IMR-90 (cell line): ENCODE measurements around the gene SLC22A15. TPM values are rescaled to one million over a fixed set of nuclear protein-coding genes. Genes with fewer than 3 reads are reported as not detected.

Source experiments
- ATAC-seq: fragments of 200-7000 bp; cut with Tn5 transposase; 2 replicates; pipeline ENCODE4 v1.9.1; 2020; ENCODE audit warnings: low read depth, mild to moderate bottlenecking, moderate library complexity
- BruUV-seq: library from RNA; stranded (reverse); fragments of 400-500 nt; replicated peaks from 2 replicates; lab custom pipeline; 2021; lab: Mats Ljungman, UMichigan
- CTCF ChIA-PET: fragments of 300-600 bp; formaldehyde crosslinking; extraction: SDS; loops from one replicate; lab custom pipeline; 2021; ENCODE audit warnings: antibody characterized with exemption; lab: Yijun Ruan, JAX
- POLR2A ChIA-PET: fragments of 300-600 bp; sonication (Branson Sonifier 250); formaldehyde crosslinking; loops from one replicate; lab custom pipeline; 2022; ENCODE audit warnings: antibody characterized with exemption; ENCODE audit not compliant: unreplicated experiment; lab: Charles Lee
- DNase-seq: peaks from one replicate; pipeline ENCODE4 v3.0.0; 2013
- H2AFZ ChIP-seq: replicated peaks from 2 replicates; pipeline ENCODE3; 2013; ENCODE audit warnings: low read length, mild to moderate bottlenecking; ENCODE audit not compliant: poor library complexity
- H2AK5ac ChIP-seq: 2 replicates; pipeline ENCODE4 v1.6.1; 2013; ENCODE audit warnings: low read depth, low read length, inconsistent platforms
- H2AK9ac ChIP-seq: replicated peaks from 2 replicates; pipeline ENCODE3; 2013; ENCODE audit warnings: mild to moderate bottlenecking, low read depth, low read length, moderate library complexity; ENCODE audit not compliant: poor library complexity
- H2BK120ac ChIP-seq: 2 replicates; pipeline ENCODE4 v1.6.1; 2013; ENCODE audit warnings: low read depth, low read length, inconsistent platforms
- H2BK15ac ChIP-seq: 3 replicates; pipeline ENCODE4 v1.6.1; 2013; ENCODE audit warnings: low read depth, low read length, inconsistent platforms
- H2BK20ac ChIP-seq: 2 replicates; pipeline ENCODE4 v1.6.1; 2013; ENCODE audit warnings: low read depth, mild to moderate bottlenecking, inconsistent platforms, low read length, moderate library complexity
- H2BK5ac ChIP-seq: 2 replicates; pipeline ENCODE4 v1.6.1; 2013; ENCODE audit warnings: mild to moderate bottlenecking, low read depth, low read length, inconsistent platforms; ENCODE audit not compliant: poor library complexity, severe bottlenecking
- H3K14ac ChIP-seq: replicated peaks from 2 replicates; pipeline ENCODE4 v1.6.1; 2013; ENCODE audit warnings: low read depth, low read length, inconsistent platforms
- H3K18ac ChIP-seq: 2 replicates; pipeline ENCODE4 v1.6.1; 2013; ENCODE audit warnings: low read depth, low read length, control low read depth
- H3K23ac ChIP-seq: 2 replicates; pipeline ENCODE4 v1.6.1; 2013; ENCODE audit warnings: low read depth, low read length, inconsistent platforms
- H3K27ac ChIP-seq: 2 replicates; pipeline ENCODE4 v1.5.1; 2013; ENCODE audit warnings: mild to moderate bottlenecking, control low read depth, low read length; ENCODE audit not compliant: insufficient read depth
- H3K27me3 ChIP-seq: 2 replicates; pipeline ENCODE4 v1.6.1; 2013; ENCODE audit warnings: low read length; ENCODE audit not compliant: control insufficient read depth, insufficient read depth
- H3K36me3 ChIP-seq: 2 replicates; pipeline ENCODE4 v1.6.1; 2013; ENCODE audit warnings: low read length, mixed read lengths; ENCODE audit not compliant: control insufficient read depth, insufficient read depth
- H3K4ac ChIP-seq: 2 replicates; pipeline ENCODE4 v1.6.1; 2013; ENCODE audit warnings: low read depth, low read length, inconsistent platforms
- H3K4me1 ChIP-seq: 2 replicates; pipeline ENCODE4 v1.6.1; 2013; ENCODE audit warnings: low read length, mixed read lengths; ENCODE audit not compliant: control insufficient read depth, insufficient read depth
- H3K4me2 ChIP-seq: 2 replicates; pipeline ENCODE4 v1.6.1; 2013; ENCODE audit warnings: low read depth, mild to moderate bottlenecking, control low read depth, low read length, moderate library complexity
- H3K4me3 ChIP-seq: 2 replicates; pipeline ENCODE4 v1.5.1; 2013; ENCODE audit warnings: low read depth, mild to moderate bottlenecking, control low read depth, low read length, moderate library complexity; ENCODE audit not compliant: insufficient read depth
- H3K56ac ChIP-seq: 2 replicates; pipeline ENCODE4 v1.6.1; 2013; ENCODE audit warnings: low read length, inconsistent platforms; ENCODE audit not compliant: insufficient read depth; ENCODE audit errors: extremely low read depth
- H3K79me1 ChIP-seq, 2 experiments: 2 replicates each; pipeline ENCODE4 v1.6.1; 2013; ENCODE audit warnings: low read length in 2 of 2, inconsistent platforms in 1 of 2, low read depth in 1 of 2
- H3K9ac ChIP-seq: 2 replicates; pipeline ENCODE4 v1.6.1; 2013; ENCODE audit warnings: low read depth, low read length, control low read depth
- H3K9me1 ChIP-seq: 2 replicates; pipeline ENCODE4 v1.6.1; 2013; ENCODE audit warnings: low read length, inconsistent platforms; ENCODE audit not compliant: insufficient read depth
- H3K9me3 ChIP-seq: 2 replicates; pipeline ENCODE4 v1.6.1; 2013; ENCODE audit warnings: low read length; ENCODE audit not compliant: control insufficient read depth, insufficient read depth
- H4K20me1 ChIP-seq: 2 replicates; pipeline ENCODE4 v1.6.1; 2013; ENCODE audit warnings: low read length, inconsistent platforms; ENCODE audit not compliant: insufficient read depth
- H4K5ac ChIP-seq: 2 replicates; pipeline ENCODE4 v1.6.1; 2013; ENCODE audit warnings: mild to moderate bottlenecking, low read depth, low read length, control low read depth
- H4K8ac ChIP-seq, 2 experiments: 2 replicates each; pipeline ENCODE4 v1.6.1; 2013; ENCODE audit warnings: low read depth in 2 of 2, low read length in 2 of 2, control low read depth in 1 of 2, inconsistent platforms in 1 of 2
- H4K91ac ChIP-seq: 2 replicates; pipeline ENCODE4 v1.6.1; 2013; ENCODE audit warnings: low read depth, low read length, inconsistent platforms; ENCODE audit not compliant: insufficient read depth
- BHLHE40 ChIP-seq: fragments of 150-350 bp; IDR thresholded peaks from 2 replicates; pipeline ENCODE4 v1.6.1; 2016; ENCODE audit warnings: mild to moderate bottlenecking, low read depth, low read length
- CEBPB ChIP-seq: IDR thresholded peaks from 2 replicates; pipeline ENCODE4 v1.6.1; 2012; ENCODE audit warnings: low read depth, low read length, improper control_type of control experiment
- CHD1 ChIP-seq: IDR thresholded peaks from 2 replicates; pipeline ENCODE4 v1.6.1; 2012; ENCODE audit warnings: low read depth, low read length, improper control_type of control experiment
- CTCF ChIP-seq: conservative IDR thresholded peaks from 2 replicates; pipeline ENCODE4 v1.5.1; 2012; ENCODE audit warnings: mild to moderate bottlenecking, low read depth, low read length, improper control_type of control experiment
- FOS ChIP-seq: fragments of 150-350 bp; IDR thresholded peaks from 2 replicates; pipeline ENCODE4 v1.6.1; 2016; ENCODE audit warnings: low read depth, low read length
- MAFK ChIP-seq: IDR thresholded peaks from 2 replicates; pipeline ENCODE4 v1.6.1; 2012; ENCODE audit warnings: low read depth, low read length, improper control_type of control experiment
- MAZ ChIP-seq: IDR thresholded peaks from 2 replicates; pipeline ENCODE4 v1.6.1; 2012; ENCODE audit warnings: low read depth, mild to moderate bottlenecking, low read length, improper control_type of control experiment, moderate library complexity, borderline replicate concordance
- MXI1 ChIP-seq: IDR thresholded peaks from 2 replicates; pipeline ENCODE4 v1.6.1; 2012; ENCODE audit warnings: low read depth, mild to moderate bottlenecking, low read length, moderate library complexity, borderline replicate concordance
- NFE2L2 ChIP-seq: fragments of 150-350 bp; IDR thresholded peaks from 2 replicates; pipeline ENCODE4 v1.6.1; 2016; ENCODE audit warnings: low read depth, mild to moderate bottlenecking, low read length
- POLR2A ChIP-seq: IDR thresholded peaks from 2 replicates; pipeline ENCODE4 v1.6.1; 2012; ENCODE audit warnings: mild to moderate bottlenecking, low read depth, low read length
- RAD21 ChIP-seq: IDR thresholded peaks from 2 replicates; pipeline ENCODE4 v1.6.1; 2012; ENCODE audit warnings: low read length, improper control_type of control experiment
- RCOR1 ChIP-seq: IDR thresholded peaks from 2 replicates; pipeline ENCODE4 v1.6.1; 2012; ENCODE audit warnings: mild to moderate bottlenecking, low read length, improper control_type of control experiment; ENCODE audit not compliant: insufficient replicate concordance
- RFX5 ChIP-seq: IDR thresholded peaks from 2 replicates; pipeline ENCODE4 v1.8.0; 2012; ENCODE audit warnings: low read depth, mild to moderate bottlenecking, low read length, moderate library complexity
- SMC3 ChIP-seq: fragments of 150-350 bp; IDR thresholded peaks from 2 replicates; pipeline ENCODE4 v1.6.1; 2016; ENCODE audit warnings: low read depth, mild to moderate bottlenecking, antibody characterized with exemption, low read length, moderate library complexity
- USF2 ChIP-seq: fragments of 150-350 bp; IDR thresholded peaks from 2 replicates; pipeline ENCODE4 v1.6.1; 2017; ENCODE audit warnings: mild to moderate bottlenecking, antibody characterized with exemption, low read length, low read depth
- WGBS, 2 experiments: methylation state at CpG; one replicate each; pipeline versions ENCODE4 v1.1.5 to v1.1.7; 2013; ENCODE audit warnings: missing lambda C conversion rate in 2 of 2; ENCODE audit not compliant: insufficient read length in 1 of 2; ENCODE audit errors: extremely low coverage in 2 of 2; 5-methylcytosine and 5-hydroxymethylcytosine counted together
- dilution Hi-C: fragments of 300-500 bp; cut with HindIII; formaldehyde crosslinking; loops from one replicate; pipeline ENCODE4 v1.14.3; 2018; ENCODE audit warnings: low sequenced_read_pairs; ENCODE audit not compliant: unreplicated experiment
- in situ Hi-C: fragments of 300-500 bp; cut with MboI; formaldehyde crosslinking; loops from 3 replicates; pipeline ENCODE4 v1.14.3; 2019; ENCODE audit warnings: low sequenced_read_pairs, inconsistent platforms, mixed read lengths
- intact Hi-C: fragments of 100-400 bp; cut with micrococcal nuclease; formaldehyde crosslinking; loops from 2 replicates; pipeline ENCODE4 v1.10.0; 2022
- polyA plus RNA-seq, 3 experiments: library from polyadenylated mRNA; depleted of rRNA; stranded (reverse); fragments of >200 nt; gene quantifications; 2 replicates each; pipeline ENCODE4 v1.2.3, GENCODE V29; 2012; ENCODE audit warnings: low replicate concordance in 1 of 3
- total RNA-seq: library from RNA; depleted of rRNA; stranded (reverse); fragments of >200 nt; gene quantifications from 2 replicates; pipeline ENCODE4 v1.2.3, GENCODE V29; 2012

SLC22A15 gene
- total and polyA plus RNA-seq, 2 of the 4 experiments (the other 2 are of a cell fraction): under 0.01 to 0.02 TPM

GRCh38 chr1:116110567-116111523 lies 134.5 kb downstream of the SLC22A15 start, which contains the start of gene MAB21L3:
Gene MAB21L3 (plus strand): TSS chr1:116111399. CDS start chr1:116112616, 1,217 bp downstream.
- Histone ChIP-seq H3K4me1 (peaks cover 10% of the 10 kb centered on the region), H2AK5ac (peak within 1 kb of the TSS; percentile 64; the same call in 1 of the 2 replicates), H2AFZ (no peak within 1 kb of the TSS), H3K56ac (no peak within 1 kb of the TSS), H2BK15ac (no peak within 1 kb of the TSS), H2BK120ac (no peak within 1 kb of the TSS), H4K91ac (no peak within 1 kb of the TSS; the same call in 1 of the 2 replicates), H3K9ac (no peak within 1 kb of the TSS), H4K8ac (no peak within 1 kb of the TSS), H3K14ac (no peak within 1 kb of the TSS), H3K36me3 (no peaks in the 10 kb centered on the region), H3K27ac (no peak within 1 kb of the TSS), H3K27me3 (0 out of 2 replicates have a peak, but pooled peaks cover 1% of the 10 kb centered on the region), H4K20me1 (peaks cover 3% of the 10 kb centered on the region; the same call in 1 of the 2 replicates), H2BK20ac (0 out of 2 replicates have a peak within 1 kb of the TSS, but pooled peaks have one; percentile 43), H3K4ac (peak within 1 kb of the TSS; percentile 10; the same call in 1 of the 2 replicates), H4K5ac (no peak within 1 kb of the TSS), H2BK5ac (no peak within 1 kb of the TSS), H3K9me3 (no peaks in the 10 kb centered on the region), H3K9me1 (peaks cover 3% of the 10 kb centered on the region; the same call in 1 of the 2 replicates), H3K4me3 (no peak within 1 kb of the TSS), H3K23ac (no peak within 1 kb of the TSS), H3K79me1 (no peaks in the 10 kb centered on the region), H2AK9ac (no peak within 1 kb of the TSS), H3K18ac (no peak within 1 kb of the TSS), H3K4me2 (no peak within 1 kb of the TSS; the same call in 1 of the 2 replicates)
- intact Hi-C loops: no loop called here
- WGBS, 2 experiments: 67% methylated on average over 5 of the region's 12 CpGs; no CpG with 5 or more reads in 1 of the 2 experiments
- dilution Hi-C loops: no loop called here
- BruUV-seq: no TSS peak
- in situ Hi-C loops: no loop called here
- no peak for ATAC-seq
- CTCF ChIA-PET: no interaction called here
- POLR2A ChIA-PET: no interaction called here
- no peak for DNase-seq
- TF ChIP-seq POLR2A (no peak), MAFK (no peak), RFX5 (no peak), MAZ (no peak), NFE2L2 (no peak), CEBPB (no peak), CHD1 (no peak), CTCF (no peak), RCOR1 (no peak), MXI1 (no peak), RAD21 (no peak), USF2 (no peak), SMC3 (no peak), BHLHE40 (no peak), FOS (no peak)
